GM21528 (cell line): ENCODE data around the gene CASZ1.

ENCODE experiments used
- ATAC-seq: cut with Tn5 transposase; IDR thresholded peaks from one replicate; pipeline ENCODE4 v1.9.1; 2021; ENCODE audit warnings: mild to moderate bottlenecking, moderate library complexity; ENCODE audit not compliant: unreplicated experiment, low FRiP score

The CASZ1 gene

DNA sequence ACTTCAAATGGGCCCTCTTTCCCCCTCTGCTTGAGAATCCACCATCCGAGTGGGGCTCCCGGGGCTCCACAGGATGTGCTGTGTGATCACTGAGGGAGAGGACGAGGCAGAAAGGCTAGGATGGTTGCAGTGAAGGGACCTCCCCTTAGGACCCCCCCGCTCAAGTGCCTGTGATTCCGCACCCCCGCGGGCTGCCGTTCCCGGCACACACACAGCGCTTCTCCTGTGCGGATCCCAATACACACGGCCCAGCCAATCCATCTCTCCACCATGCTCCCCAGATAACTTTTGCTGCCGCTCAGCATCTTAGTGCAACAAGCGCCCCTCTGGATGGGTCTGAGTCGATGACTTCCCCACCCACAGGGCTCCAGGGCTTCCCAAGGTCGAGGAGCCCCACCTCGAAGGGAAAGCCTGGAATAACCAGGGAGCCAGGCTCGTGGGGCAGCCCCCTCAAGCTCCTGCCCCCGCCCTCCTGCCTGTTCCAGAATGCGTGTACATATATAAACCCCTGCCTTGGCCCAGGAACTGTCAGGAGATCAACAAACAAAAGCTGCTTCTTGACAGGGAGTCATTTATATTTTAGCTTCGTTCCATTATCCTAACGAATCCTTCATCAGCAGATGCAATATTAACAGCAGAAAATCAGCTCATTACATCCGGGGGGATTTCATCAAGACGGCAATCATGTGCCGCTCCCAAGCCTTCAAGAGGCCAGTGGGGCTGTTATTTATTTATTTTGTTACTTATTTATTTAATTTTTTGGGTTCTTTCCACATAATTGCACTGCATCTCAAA lies 83.7 kb downstream of the CASZ1 start:
- ATAC-seq = no peak

DNA sequence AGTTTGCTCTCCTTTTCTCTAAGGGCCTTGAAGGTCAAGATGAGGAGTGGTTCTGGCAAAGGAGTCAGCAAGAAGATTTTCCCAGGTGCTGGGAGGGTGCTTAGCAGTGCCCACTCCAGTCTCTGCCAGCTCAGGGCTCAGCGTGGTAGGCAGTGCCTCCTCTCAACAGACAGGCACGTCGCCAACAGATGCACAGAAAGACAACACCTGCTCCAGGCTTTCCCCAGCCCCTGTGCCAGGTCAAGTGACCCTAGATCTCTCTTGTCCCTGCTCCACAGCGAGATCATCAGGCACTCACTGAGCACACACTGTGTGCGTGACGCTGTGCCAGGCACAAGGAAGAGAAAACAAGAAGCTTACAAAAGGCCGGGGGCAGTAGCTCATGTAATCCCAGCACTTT lies 86.0 kb downstream of the CASZ1 start:
- no peak for ATAC-seq

DNA sequence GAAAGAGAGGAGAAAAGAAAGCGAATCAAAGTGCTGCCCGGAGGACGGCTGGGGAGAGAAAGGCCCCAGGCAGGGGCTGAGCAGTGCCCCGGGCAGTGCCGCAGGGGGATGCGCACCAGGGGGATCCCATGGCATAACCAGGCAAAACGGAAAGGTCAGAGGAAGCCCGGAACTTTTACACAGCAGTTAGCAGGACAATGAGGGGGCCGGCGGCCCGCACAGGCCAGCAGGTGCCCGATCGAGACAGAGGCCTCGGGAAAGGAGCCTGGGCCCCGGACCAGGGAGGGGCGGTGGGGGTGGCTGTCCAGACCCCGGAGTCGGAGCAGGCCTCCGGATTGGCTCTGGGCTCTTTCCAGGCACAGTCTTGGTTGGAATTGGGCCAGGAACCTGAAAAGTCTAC lies 86.8 kb downstream of the CASZ1 start:
- no peak for ATAC-seq

DNA sequence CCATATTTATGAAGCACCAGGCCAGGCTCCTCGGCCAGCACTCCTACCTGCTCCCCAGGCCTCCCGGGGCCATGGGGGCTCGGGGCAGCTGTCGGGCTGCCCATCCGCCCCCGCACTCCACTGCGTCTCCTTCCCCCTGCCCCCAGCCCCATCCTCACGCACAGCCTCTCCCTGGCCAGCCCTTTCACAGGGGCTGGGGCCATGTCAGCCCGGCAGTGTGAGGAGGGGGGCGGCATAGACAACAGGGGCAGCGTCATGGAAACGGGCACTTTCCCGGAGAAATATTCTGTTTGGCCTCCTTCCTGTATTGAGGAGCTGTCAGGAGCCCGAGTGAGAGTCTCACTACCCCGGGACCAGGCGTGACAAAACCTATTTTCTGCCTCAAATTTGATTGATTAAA lies 87.3 kb downstream of the CASZ1 start:
- ATAC-seq = no peak

DNA sequence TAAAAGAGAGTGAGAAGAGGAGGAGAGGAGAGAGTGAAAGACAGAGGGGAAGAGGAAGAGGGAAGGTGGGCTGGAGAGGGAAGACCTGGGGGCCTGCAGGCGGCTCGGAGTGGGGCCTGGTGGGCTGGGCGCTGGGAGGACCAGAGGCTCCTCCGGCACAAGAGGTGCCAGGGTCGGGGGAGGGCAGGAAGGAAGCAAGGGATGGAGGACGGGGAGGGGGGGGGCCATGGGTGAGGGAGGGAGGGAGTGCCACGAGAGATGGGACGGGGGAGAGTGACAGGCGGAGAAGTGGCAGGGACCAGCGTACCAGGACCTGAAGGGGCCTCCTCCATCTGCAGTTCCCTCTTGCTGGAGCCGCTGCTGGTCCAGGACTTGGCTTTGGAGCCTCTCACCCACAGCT lies 87.7 kb downstream of the CASZ1 start:
- ATAC-seq = no peak

DNA sequence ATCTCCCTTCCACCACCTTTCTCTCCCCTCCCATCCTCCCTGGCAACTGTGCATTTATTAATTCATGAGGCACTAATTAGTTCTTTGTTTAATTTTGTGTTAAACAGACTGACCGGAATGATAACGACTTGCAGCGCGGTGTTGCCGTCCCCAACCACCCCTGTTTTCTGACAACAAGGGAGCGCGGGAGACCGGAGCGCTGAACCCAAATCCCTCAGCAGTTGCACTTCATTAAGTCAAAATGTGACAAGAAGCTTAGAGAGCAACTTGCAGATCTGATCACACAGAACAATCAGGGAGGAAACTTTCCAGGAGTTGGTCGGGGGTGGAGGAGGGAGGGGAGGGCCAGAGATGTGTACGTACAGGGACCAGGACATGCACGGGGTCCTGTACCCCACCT lies 89.2 kb downstream of the CASZ1 start:
- no peak for ATAC-seq

DNA sequence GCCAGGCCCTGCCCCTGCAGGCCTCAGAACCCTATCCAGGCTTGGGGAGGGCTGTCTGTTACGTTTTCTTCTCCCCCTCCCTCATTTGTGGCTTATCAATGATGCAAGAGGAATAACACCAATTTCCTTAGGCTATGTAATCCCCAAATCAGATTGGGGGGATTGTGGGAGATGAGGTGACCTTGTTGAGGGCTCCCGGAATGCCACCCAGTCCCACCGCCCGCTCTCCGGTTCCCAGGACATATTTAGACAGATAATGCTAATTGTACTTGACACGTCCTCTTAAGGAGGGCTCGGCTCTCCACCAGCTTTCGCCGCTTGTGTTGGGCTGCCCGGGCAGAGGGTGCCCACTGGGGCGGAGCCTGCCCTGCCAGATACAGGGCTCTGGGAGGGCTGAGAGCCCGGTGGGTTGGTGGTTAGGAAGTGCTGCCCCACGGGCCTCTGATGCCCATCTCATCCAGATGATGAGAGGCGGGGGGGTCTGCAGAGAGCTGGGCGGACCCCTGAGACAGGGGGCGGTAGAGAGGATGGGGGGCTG lies 90.0 kb downstream of the CASZ1 start:
- no peak for ATAC-seq

DNA sequence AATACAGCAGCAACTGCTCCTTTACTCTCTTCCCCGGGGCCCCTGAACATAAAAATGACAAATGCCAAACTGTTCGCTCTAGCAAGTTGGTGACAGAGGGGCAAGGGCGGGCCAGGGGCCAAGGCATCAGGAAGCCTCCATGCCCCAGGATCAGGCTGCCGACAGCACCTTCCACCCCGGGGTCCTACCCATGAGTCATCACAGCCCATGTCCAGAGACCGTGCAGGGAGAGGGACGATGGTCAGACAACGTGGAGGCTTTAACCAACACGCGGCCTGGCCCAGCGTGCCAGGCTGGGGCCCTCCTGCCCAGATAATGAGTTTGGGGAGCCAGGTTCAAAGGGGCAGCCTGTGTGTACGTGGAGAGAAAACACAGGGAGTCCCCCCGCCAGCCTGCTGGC lies 90.5 kb downstream of the CASZ1 start:
- no peak for ATAC-seq

DNA sequence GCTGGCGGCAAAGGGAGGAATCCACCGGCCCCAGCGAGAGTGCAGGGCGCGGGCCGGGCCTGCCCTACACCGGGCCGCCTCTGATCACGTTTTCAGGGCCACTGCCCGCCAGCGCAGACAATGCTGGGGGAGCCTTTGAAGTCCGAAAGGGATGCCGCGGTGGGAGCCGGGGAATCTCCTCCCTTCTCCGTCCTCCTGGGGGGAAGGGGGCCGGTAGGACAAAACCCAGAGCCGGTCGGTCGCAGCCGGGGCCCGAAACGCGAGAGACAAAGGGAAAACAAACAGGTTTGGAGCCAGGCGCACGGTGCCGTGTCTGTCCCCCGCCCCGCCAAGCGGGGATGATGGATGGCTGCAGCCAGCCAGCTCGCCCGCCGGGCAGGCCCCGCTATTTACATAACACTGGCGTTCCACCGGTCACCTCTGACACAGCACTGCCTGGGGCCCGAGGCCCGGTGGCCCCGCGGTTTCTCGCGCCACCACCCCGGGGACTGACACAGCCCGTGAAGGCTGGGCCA lies 92.0 kb downstream of the CASZ1 start:
- no peak for ATAC-seq

DNA sequence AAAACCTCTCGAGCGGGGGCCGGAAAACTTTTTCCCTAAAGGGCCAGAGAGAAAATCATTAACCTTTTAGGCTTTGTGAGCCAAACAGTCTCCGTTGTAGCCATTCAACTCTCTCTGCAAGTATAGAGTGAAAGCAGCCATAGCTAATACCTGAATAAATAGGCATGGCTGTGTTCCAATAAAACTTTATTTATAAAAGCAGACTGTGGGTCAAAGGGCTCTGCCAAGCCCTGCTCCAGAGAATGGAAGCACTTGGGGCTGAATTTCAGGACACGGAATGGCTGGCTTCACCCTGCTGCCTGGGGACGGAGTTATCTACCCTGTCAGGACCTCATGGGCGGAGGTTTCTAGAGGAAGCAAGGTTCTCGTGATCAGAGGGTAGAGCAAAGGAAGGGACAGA lies 92.7 kb downstream of the CASZ1 start:
- no peak for ATAC-seq

DNA sequence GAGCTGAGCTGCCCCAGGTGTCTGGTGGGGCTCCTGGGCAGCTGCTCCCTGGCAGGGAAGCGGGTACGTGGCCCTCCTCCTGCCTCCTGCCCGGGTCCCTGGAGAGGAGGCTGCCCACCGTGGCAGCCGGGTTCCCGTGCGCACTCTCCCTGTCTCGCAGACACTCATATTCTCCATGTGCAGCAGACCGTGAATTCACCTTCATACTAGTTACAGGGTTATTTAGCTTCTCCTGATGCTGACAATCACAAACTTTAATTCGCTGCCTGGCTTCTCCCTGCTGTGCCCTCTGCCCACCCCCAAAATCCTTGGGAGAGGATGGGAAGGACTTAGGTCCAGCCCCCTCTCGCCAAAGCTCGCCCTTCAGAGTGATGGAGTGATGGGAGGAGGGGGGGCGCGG lies 95.3 kb downstream of the CASZ1 start:
- no peak for ATAC-seq

DNA sequence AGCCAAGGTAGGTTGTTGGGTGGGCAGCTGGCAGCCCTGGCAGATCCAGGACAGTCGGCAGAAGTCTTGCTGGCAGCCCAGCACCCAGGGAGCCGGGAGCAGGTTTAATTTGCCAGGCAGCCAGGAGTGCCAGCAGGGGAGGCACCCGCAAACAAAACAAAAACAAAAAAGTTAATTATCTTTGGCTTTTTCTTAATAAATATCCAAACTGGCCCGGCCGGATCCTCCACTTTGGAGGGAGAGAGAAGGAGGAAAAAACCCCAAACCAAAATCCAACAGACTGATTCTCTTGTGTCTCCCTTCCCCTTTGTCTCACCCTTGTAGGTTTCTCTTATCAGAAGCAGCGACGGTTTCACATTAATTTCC lies 97.0 kb downstream of the CASZ1 start:
- no peak for ATAC-seq

DNA sequence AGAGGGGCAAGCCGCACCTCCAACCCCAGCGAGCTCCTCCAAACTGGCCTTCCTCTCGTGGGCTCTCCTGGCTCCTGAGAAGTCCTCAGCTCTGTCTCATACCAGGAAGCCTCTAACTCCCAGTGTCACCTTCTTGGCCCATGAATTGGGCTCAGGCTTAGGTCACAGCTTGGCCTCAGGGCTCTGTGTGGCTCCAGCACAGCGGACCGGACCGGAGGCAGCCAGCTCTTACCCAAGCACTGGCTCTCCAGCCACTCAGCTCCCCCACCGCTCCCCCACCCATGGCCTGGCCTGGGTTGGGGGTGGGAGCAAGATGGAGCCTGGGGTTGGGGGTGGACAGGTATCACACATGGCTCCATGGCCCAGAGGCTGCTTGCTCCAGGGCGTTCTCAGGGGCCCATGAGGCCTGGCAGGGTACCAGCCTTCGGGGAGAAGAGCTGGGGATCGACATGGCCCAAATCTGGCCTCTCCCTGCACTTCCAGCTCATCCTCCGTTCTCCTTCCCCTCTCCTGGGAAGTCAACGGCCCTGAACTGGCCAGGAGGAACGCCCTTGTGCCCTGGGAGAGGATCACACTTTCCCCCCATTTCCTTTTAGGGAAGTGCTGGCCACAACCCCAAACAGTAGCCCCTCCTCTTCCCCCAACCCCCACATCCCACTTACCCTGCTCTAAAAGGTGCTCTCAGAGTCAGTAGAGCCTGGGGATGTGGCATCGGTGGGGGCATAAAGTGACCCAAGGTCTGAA lies 97.5 kb downstream of the CASZ1 start:
- ATAC-seq = no peak

DNA sequence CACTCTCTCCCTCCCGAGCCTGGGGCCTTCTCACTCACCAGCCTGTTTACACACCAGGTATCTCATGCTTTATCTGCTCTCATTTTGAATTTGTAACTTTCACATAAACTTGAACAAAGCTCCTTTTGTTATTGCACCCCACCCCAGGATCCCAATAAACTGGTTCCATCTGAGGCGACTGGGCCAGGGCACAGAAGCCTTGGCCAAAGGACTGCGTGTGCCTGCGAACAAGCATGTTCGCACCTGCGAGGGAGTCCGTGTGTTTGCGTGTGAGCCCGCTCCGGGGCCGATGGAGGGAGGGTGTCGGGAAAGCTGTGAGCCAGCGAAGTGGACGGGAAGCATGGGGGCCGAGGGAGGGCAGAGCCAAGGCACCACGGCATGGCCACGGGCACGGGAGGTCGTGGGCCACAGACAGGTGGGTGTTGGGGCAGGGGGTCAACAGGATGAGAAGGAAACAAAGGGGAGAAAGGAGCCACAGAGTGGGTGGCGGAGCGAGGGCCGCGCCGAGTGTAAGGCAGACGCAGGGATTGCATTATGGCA lies 98.8 kb downstream of the CASZ1 start:
- no peak for ATAC-seq

DNA sequence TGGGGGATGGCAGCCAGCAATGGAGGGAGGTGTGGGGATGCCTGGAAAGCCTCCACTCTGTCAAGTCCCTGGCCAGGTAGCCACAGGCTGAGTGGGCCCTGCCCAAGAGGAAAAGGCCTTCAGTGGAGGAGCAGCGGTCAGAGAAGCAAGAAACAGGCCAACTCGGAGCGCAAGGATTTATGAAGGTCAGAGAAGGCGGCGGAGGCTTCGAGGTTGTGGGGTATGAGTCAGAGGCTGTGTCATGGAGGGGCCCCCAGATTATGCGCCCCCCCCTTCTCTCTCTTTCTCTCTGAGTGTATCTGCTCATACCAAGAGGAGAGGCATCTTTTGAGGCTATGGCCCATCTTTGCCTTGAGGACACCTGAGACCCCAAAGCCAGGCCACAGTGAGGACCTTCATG lies 99.5 kb downstream of the CASZ1 start:
- ATAC-seq = no peak

DNA sequence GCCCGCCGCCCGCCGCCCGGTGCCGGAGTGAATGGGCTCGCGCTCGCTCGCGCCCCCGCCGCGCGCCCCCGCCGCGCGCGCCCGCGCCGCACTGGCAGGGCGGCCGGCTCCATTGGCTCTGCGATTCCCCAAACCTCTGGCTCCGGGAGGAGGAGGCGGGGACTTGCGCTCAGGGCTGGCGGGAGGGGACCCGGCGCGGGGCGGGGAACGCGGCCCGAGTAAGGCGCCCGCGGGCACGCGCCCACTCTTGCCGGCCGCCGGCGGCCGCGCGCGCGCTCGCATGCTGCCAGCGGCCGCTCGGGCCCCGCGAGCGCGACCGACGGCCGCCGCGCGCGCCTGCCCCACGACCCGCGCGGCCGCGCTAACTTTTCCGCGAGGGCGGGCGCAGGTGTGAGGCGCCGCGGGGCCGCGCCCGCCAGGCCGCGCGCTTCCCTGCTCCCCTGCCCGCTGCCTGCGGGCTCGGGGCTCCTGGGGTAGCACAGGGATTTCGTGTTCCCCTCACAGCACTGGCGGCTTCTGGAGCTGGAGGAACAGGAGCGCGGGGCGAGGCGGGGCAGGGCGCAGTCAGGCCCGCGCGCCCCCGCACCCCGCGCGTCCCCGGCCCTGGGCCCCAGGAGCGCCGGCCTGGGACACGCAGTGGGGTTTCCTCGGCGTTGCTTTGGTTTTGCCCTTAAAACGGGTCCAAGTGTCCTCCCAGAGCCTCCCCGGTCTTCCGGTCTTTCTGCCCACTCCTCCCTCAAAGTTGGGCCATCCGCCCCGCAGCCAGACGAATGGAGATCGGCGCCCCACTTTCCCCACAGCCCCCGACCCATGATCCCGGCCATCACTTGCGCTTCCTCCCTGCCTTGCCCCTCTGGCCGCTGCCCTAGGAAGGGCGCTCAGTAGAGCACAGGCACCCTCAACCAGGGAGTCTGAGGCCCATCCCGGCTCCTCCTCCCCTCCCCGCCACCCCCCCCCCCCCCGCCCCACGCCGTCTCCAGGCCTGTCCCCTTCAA lies 101.5 kb downstream of the CASZ1 start:
- ATAC-seq = peak; percentile 49

DNA sequence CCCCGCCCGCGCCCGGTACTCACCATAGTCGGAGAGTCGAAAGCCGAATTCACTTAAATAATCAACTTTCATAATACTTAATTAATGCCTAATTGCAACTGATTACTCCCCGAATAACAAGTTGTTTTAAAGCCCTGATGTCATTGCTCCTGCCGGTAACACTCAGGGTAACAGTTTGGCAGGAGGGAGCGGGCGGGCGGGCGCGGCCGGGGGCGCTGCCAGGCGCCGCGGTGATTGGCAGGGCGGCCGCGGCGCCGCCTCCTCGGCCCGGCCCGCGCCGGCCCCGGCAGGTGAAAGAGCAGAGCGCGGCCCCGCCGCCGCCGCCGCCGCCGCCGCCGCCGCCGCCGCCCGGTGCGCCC lies 102.2 kb downstream of the CASZ1 start:
- ATAC-seq = peak; percentile 40

DNA sequence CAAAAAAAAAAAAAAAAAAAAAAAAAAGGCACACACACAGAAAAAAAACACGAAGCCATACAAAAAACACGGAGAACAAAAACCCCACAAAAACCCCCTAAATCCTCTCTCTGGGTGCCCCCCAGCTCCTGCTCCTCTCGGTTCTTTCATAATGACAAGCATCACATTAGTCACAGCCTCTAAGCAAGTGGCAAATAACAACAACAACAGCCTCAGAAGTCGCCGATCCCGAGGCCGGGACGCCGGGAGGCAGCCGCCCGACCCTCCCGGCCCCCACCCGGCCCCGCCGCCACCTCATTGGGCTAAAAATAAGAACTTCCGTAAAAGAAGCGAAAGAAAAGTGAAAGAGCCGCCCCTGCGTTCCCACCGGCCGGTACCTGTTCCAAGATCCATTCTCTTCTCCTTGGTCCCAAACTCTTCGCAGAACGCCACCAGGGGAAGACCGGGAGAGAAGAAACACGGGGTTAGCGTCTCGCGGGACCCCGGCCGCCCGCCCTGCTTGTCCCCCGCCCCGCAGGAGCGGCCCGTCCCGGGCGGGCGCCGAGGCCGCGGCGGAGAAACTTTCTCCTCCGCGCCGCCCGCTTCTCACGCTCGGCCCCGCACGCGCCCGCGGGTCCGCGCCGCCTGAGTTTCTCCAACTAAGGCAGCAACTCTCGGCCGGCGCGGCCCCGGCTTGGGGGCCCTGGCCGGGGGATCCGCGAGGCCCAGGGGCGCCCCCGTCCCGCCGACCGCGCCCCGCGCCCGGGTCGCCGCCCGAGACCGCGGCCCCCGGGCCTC lies 102.8 kb downstream of the CASZ1 start:
- ATAC-seq = peak; percentile 23

DNA sequence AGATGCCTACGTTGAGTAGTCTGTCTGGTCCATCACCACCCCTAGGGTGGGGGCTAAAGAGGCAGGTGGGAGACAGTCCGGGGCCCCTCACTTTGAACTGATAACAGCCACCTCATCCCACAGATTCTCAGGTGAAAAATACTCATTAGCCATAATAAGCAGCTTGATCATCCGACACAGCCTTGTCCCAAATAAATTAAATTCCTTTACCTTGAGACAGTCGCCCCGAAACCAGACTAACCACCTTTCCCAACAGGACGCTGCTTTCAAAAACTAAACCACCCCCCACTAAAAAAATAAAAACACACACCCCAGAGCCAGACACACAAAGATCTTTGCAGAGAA lies 103.3 kb downstream of the CASZ1 start:
- no peak for ATAC-seq
